Neural cell (in vitro differentiated cells): ENCODE measurements around the gene FARP1.

Source experiments
- SMC3 ChIP-seq: fragments of 450-650 bp; conservative IDR thresholded peaks from 2 replicates; pipeline ENCODE4 v1.6.1; 2014; ENCODE audit warnings: antibody characterized with exemption, mild to moderate bottlenecking, moderate library complexity; ENCODE audit not compliant: poor library complexity
- TF ChIP-seq, protein P1 (sequence below): fragments of 450-650 bp; IDR thresholded peaks from 2 replicates; pipeline ENCODE4 v1.5.1; 2014; ENCODE audit warnings: antibody characterized with exemption, mild to moderate bottlenecking, moderate library complexity; ENCODE audit not compliant: poor library complexity, severe bottlenecking

DNA sequence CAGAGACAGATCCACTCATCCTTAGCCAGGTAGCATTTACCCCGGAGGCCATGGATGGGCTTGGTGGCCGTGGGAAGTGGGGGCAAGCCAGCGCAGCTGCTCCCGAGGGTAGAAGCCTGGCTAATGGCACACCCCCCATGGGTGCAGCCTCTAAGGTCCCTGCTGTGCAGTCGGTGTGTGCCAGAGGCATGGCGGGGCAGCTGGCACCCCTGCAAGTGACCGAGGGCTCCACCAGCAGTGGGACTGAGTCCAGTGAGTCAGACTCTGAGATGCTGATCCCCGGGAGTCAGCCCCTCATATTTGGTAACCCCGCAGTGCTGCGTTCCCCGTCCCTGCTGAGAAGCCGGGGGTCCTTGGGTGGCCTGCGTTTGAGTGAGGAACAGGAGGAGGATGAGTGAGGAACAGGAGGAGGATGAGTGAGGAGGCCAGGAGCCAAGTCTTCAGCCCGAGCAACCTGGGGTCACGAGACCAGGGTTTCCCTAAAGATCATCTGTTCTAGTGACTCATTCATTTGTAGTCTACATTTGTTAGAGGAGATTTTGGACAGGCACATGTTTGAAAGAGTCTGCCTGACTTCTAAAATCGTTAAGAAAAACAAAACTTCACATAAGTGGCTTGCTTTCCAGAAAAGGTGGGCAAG, 253.3 kb downstream of the FARP1 start:
- no peak for TF ChIP-seq SMC3
- TF ChIP-seq, protein P1, sequence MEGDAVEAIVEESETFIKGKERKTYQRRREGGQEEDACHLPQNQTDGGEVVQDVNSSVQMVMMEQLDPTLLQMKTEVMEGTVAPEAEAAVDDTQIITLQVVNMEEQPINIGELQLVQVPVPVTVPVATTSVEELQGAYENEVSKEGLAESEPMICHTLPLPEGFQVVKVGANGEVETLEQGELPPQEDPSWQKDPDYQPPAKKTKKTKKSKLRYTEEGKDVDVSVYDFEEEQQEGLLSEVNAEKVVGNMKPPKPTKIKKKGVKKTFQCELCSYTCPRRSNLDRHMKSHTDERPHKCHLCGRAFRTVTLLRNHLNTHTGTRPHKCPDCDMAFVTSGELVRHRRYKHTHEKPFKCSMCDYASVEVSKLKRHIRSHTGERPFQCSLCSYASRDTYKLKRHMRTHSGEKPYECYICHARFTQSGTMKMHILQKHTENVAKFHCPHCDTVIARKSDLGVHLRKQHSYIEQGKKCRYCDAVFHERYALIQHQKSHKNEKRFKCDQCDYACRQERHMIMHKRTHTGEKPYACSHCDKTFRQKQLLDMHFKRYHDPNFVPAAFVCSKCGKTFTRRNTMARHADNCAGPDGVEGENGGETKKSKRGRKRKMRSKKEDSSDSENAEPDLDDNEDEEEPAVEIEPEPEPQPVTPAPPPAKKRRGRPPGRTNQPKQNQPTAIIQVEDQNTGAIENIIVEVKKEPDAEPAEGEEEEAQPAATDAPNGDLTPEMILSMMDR: no peak
